H1 (cell line): ENCODE measurements around the gene ELOVL5.
A peak's percentile ranks its signal among the peaks of the same experiment; 100 is the strongest.

Experiments used
- ATF3 ChIP-seq: IDR thresholded peaks from 2 replicates; pipeline ENCODE4 v1.6.1; 2011; ENCODE audit warnings: low read depth, mild to moderate bottlenecking, low read length; ENCODE audit not compliant: insufficient read depth
- CHD2 ChIP-seq: IDR thresholded peaks from 2 replicates; pipeline ENCODE4 v1.6.1; 2012; ENCODE audit warnings: low read length, improper control_type of control experiment
- CTCF ChIP-seq, 3 experiments: IDR thresholded peaks; 1 replicate in 2 of 3; 2 replicates in 1 of 3; pipeline versions ENCODE4 v1.5.1 to v1.6.1; 2011; ENCODE audit warnings: low read length in 3 of 3, mild to moderate bottlenecking in 3 of 3, inconsistent platforms in 2 of 3, low read depth in 1 of 3, moderate library complexity in 1 of 3; ENCODE audit not compliant: insufficient read depth in 1 of 3; ENCODE audit errors: control extremely low read depth in 1 of 3
- EZH2 ChIP-seq: fragments of 200-600 bp; sonication (generic); IDR thresholded peaks from 2 replicates; pipeline ENCODE4 v1.7.1; 2012; ENCODE audit warnings: low read depth, mild to moderate bottlenecking, moderate library complexity, low read length, inconsistent platforms; ENCODE audit not compliant: severe bottlenecking
- HDAC2 ChIP-seq, 2 experiments: fragments of 300-600 bp in 1 of 2; sonication (generic) in 1 of 2; IDR thresholded peaks; 2 replicates each; pipeline ENCODE4 v1.6.1; 2011 to 2012; ENCODE audit warnings: low read depth in 2 of 2, low read length in 2 of 2, mild to moderate bottlenecking in 2 of 2, moderate library complexity in 2 of 2, borderline replicate concordance in 1 of 2, inconsistent platforms in 1 of 2
- POLR2A ChIP-seq, 2 experiments: IDR thresholded peaks; 1 replicate in 1 of 2; 2 replicates in 1 of 2; pipeline ENCODE4 v1.6.1; 2011; ENCODE audit warnings: low read depth in 2 of 2, low read length in 2 of 2, mild to moderate bottlenecking in 2 of 2; ENCODE audit errors: control extremely low read depth in 1 of 2
- SUZ12 ChIP-seq: fragments of 200-600 bp; sonication (generic); IDR thresholded peaks from 2 replicates; pipeline ENCODE4 v1.6.1; 2012; ENCODE audit warnings: mild to moderate bottlenecking, inconsistent platforms, low read length, moderate library complexity, mixed read lengths
- TBP ChIP-seq: IDR thresholded peaks from 2 replicates; pipeline ENCODE4 v1.6.1; 2011; ENCODE audit warnings: low read depth, low read length, improper control_type of control experiment
- TF ChIP-seq, protein P1 (sequence below): IDR thresholded peaks from 2 replicates; pipeline ENCODE4 v1.6.1; 2012; ENCODE audit warnings: inconsistent platforms

DNA sequence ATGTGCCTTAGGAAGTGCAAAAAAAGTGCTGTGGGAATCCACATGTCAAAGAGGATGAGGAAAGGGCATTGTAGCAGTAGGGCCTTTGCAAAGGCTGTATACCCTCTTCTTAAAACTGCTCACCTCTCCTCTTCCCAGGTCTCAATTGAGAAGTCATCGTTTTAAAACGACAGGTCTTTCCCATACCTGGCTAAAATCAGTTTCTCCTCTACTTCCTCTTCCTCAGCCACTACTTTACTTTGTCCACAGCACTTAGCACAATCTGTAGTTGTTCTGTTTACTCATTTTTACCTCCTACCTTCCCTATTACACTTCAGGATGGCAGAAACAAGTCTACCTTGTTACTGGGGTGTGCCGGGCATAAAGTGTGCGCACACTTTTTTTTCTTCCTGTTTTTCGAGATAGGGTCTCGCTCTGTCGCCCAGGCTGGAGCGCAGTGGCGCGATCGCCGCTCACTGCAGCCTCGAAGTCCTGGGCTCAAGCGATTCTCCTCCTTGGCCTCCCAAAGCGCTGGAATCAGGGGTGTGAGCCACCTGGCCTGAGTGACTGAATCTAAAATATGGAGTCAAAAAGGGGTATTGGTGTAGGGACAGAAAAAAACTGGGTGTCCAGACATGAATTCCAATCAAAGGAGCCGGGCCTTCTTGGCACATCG is 9.8 kb upstream of the ELOVL5 start:
- no peak for TF ChIP-seq CTCF (IDR thresholded peaks at IDR 0.05; ENCODE audit: control extremely low read depth in 1 of 3, insufficient read depth in 1 of 3, low read depth in 1 of 3, low read length in 3 of 3)
- no peak for TF ChIP-seq CHD2
- TF ChIP-seq, protein P1, sequence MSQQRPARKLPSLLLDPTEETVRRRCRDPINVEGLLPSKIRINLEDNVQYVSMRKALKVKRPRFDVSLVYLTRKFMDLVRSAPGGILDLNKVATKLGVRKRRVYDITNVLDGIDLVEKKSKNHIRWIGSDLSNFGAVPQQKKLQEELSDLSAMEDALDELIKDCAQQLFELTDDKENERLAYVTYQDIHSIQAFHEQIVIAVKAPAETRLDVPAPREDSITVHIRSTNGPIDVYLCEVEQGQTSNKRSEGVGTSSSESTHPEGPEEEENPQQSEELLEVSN, result peak; percentile 70
- no peak for TF ChIP-seq HDAC2 (IDR thresholded peaks at IDR 0.05; ENCODE audit: borderline replicate concordance in 1 of 2, low read depth in 2 of 2, low read length in 2 of 2)
- no peak for TF ChIP-seq ATF3
- TF ChIP-seq EZH2, result no peak
- TF ChIP-seq POLR2A (IDR thresholded peaks at IDR 0.05; ENCODE audit: control extremely low read depth in 1 of 2, low read depth in 2 of 2, low read length in 2 of 2), result no peak
- no peak for TF ChIP-seq TBP
- no peak for TF ChIP-seq SUZ12
